Measurements from ENCODE around the gene CACNG1.

CACNG1 gene, protein sequence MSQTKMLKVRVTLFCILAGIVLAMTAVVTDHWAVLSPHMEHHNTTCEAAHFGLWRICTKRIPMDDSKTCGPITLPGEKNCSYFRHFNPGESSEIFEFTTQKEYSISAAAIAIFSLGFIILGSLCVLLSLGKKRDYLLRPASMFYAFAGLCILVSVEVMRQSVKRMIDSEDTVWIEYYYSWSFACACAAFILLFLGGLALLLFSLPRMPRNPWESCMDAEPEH

DNA sequence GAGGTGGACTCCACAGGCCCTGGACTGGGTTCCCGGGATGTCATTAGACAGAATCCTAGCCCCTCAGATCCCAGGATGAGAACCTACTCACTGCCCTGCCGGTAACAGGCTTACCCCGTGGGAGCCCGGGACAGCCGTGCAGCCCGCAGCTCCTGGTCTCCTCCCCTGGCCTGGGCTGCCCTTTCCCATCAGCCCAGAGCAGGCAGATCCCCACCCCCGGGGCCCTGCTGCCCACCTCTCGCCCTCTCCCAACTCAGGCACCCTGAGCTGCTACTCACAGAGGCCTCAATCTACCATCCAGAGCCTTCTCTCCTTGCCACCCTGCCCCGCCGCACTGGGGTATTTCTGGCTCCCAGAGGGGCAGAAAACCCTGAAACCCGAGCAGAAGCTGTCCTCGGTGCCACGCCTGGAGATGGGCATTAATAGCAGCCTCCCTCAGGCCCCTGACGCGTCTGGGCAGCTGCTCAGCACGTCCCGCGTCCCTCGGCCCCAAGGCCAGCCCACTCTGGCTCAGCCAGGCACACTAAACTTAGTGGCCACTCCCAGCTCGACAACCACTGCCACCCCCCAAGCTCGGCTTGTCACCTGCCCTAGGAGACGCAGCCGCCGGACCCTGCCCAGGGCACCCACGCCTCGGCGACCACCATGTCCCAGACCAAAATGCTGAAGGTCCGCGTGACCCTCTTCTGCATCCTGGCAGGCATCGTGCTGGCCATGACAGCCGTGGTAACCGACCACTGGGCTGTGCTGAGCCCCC lies at the start of gene CACNG1:
CACNG1 (plus strand) TSS at position 539 of the 757 bp plus-strand sequence; CDS start at position 646, 107 bp downstream.
- DNase-seq, result no peak

DNA sequence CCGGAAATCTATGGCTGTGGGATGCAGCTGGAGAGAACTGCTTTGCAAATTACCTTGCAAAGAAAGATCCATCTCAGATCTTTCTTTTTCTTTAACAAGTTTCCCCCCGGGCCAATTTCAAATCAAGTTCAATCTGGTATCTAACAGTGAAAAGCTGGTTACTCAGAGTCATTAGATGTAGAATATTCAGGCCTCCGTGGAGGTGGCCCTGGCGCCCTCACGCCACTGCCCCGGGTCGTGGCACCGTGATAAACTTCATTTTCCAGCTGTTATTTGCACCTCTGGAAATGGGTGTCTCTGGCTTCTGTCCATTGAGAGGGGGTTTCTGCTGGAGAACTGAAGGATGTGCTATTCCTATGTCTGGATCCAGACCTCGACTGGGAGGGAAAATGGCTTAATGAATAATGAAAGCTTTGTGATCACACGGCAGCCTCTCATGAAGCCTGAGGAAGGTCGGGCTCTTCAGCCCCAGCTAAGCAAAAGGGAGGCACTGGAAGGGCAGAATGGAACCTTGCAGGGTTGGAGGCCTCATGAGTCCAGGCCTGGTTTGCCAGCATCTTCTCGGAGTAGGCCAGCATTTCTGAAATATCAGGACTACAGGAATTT lies 49.3 kb upstream of the CACNG1 start:
- DNase-seq, result no peak

GRCh38 chr17:66995944-66996343 lies 48.4 kb upstream of the CACNG1 start:
- DNase-seq, result no peak

DNA sequence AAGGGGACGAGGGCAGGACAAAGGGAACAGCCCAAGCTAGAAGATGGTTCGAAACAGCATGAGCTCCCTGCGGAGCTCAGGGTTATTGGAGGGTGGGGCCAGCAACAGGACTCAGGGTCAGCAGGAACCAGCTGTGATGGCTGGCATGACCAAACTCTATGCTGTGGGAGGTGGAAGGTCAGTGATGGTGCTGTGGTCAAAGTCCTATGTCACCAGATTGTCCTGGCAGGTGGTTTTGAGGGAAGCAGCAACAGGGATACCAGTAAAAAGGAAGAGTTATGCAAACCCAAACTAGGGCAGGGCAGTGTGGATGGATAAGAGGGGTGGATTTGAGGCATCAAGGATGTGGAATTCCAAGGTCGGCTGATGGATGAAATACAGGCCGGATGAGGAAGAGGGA lies 47.4 kb upstream of the CACNG1 start:
- DNase-seq, result no peak

DNA sequence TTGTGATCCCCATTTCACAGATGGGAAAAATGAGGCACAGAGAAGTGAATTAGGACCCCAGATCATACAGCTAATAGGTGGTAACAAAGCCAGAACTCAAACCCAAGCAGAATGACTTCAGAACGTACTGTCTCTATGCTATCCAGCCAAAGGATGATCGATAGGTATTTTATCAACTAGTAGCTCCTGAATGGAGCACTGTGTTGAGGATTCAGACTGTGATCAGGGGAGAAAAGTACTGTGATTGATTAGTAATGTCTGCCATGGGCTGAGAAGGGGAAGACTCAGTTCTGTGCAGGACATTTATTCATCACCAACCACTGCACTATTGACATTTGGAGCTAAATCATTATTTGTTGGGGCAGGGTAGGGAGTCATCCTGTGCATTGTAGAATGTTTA lies 41.1 kb upstream of the CACNG1 start:
- DNase-seq, result no peak

DNA sequence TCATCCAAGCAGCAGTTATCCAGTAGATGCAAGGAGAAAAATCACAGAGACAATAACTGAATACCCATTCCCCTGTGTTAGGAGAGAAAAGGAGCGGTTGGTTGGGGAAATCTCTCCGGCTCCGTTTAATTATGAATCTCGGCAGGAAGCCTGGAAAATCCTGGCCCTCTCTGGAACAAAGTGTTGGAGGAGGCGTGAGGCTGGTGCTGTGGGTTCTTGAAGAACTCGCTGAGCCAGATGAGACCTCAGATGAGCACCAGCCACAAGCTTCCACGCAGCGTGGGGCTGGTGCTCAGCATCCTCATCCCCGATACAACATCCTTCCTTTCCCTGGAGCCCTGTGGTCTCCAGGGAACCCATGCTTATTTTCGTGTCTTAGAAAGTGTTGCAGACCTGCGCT lies 40.2 kb upstream of the CACNG1 start:
- DNase-seq, result no peak

- no peak for DNase-seq
Observed at GRCh38 chr17:67007266-67007665, 37.1 kb upstream of the CACNG1 start.

DNA sequence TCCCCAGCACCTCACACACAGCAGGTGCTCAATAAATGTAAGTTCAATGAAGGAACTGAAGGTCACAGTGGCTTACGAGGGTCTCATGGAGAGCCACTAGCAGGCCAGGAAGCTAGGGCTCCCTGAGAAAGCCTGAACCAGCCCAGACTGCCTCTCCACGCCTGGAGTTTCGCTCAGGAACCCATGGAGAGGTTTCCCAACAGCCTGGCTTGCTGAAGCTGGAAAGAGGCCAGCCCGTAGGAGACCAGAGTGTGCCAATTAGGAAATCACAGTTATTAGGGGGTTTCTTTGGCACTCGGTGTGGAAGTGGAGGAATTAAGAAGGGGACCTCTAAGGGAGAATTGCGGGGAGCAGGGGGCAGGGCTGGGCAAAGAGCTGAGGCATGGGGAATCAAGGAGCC lies 36.3 kb upstream of the CACNG1 start:
- no peak for DNase-seq

DNA sequence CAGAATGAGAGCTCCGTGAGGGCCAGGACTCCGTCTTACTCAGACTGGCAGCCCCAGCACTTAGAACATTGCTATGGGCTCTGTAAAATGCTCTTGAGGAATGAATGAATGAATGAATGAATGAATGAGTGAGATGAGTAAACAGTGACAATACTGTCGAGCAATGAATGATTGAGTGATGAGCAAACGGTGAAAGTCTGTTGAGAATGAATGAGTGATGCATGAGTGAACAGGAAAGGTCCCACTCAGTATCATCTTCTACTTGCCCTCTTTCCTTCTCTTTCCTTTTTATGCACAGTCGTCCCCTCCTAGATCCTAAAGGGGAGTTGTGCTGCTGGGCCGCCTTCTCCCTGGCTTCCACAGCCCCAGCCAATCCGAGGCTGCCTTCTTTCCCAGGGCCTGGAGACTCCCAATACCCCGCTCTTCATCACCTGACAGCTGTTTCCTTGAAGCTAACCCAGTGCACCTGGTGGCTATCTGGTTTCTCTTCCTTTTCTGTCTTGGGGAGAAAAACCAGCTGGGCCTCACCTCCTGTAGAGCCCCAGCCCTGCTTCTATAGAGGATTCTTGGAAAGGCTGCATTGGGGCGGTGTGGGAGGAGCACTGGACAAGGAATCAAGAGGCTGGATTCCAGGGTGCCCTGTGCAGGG lies 32.7 kb upstream of the CACNG1 start:
- no peak for DNase-seq

- DNase-seq, result no peak
Observed at GRCh38 chr17:67013891-67014290, 30.5 kb upstream of the CACNG1 start.

DNA sequence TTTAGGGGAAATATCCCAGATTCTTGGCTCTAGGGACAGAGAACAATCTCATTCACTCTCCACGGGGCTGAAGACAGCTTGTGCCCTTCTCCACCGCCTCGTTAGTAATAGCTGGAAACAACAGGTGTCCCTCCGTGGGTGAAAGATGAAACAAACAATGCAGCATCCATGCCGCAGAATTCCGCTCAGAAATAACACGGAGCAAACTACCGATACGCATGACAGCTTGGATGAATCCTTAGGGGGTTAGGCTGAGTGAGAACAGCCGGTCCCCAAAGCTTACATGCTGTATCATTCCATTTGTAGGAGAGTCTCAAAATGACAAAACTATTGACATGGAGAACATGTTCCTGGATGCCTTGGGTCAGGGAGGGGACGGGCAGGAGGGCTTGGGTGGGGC lies 29.4 kb upstream of the CACNG1 start:
- no peak for DNase-seq

GRCh38 chr17:67016039-67016762 lies 28.2 kb upstream of the CACNG1 start:
- DNase-seq, result no peak

DNA sequence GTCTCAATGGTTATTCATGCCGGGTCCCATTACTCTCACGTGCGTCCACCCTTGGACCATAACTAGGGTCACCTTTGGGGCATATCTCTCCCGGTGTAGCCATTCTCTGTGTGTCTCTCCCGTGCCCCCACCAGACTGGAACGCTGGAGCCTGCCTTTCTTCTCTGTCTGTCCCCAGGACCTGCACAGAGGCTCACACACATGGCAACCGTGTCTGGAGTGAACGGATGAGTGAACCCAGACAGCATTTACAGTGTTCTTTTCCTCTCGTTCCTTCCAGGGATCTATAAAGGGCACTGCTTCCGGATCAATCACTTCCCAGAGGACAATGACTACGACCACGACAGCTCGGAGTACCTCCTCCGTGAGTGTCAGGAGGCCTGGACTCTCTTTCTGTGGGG lies 26.4 kb upstream of the CACNG1 start:
- DNase-seq, result no peak

GRCh38 chr17:67018471-67019434 lies 25.6 kb upstream of the CACNG1 start:
- no peak for DNase-seq

GRCh38 chr17:67019809-67020208 lies 24.5 kb upstream of the CACNG1 start:
- no peak for DNase-seq

DNA sequence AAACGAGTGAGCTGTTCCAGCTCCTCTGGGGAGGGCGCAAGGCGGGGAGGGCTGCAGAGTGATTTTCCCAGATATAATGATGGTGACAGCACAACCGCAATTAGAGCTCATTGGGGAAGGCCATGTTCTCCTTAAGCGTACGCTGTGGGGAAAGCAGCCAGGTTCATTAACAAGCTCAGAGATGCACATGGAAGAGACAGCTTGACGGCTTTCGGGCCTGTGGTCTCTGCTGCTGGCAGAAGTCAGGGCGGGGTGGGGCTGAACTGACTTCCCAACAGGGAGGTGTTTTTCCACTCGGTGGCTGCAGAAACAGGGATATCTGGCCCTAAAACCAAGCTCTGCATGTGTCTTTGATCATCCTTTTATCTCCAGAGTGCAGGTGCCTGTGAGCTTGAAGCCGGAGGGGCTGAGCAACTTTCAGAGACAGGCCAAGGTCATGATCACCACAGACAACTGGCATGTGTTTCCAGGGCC lies 24.0 kb upstream of the CACNG1 start:
- peak in 1 of 14 donors; percentile 3 for DNase-seq

DNA sequence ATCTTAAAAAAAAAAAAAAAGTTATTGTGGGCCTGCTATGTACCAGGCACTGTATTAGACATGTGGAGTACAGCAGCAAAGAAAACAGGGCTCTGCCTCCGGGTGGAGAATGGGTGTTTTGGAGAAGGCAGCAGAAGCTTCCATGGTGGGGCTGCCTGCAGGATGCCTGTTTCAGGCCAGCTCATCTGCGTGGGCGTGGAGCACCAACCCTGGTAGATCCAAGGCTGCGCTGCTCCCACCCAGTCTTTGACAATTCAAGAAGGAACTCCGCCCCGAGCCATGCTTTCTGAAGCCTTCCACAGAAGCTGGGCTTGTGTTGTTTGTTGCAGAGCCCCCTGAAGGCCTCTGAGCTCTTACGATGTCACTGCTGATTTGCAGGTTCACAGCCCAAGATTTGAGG lies 23.2 kb upstream of the CACNG1 start:
- no peak for DNase-seq

DNA sequence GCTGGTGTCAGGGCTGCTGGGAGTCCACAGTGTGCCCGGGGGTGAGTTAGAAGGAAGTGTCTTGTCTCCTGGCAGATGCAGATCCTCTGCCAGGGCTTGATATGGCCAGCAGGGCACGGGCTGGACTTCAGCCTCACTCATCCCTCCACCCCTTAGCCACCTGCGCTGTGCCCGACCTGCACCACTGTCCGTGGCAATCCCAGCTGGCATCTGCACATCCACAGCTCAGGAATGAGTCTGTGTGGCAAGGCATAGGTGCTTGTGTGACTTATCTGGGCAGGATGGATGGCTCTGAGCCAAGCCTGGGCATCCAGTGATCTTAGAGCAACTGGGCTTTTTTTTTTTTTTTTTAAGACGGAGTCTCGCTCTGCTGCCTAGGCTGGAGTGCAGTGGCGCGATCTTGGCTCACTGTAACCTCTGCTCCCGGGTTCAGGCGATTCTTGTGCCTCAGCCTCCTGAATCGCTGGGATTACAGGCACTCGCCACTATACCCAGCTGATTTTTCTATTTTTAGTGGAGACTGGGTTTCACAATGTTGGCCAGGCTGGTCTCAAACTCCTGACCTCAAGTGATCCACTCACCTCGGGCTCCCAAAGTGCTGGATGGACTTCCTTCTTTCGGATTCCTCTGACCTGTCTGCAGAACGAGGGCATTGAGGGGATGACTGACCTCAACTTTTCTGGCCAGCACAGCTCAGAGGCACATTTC lies 22.5 kb upstream of the CACNG1 start:
- DNase-seq, result no peak

DNA sequence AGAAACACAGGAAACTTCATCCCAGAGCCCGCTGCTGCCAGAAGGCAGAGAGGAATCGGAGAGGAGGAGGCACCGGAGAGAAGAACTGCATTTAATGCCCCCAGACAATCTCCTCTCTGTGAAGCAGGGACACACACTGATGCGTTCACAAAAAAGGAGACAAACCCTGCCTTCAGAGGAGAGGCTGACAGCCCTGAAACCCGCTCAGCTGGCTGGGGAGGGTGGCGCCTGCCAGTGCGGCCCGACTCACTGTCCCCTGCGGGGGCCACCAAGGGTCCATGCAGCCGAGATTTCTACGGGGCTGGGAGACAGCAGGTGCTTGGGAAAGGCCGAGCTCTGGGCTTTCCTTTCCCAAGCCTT lies 21.9 kb upstream of the CACNG1 start:
- peak in 6 of 14 donors; percentile 1 to 51 (median 20) for DNase-seq

DNA sequence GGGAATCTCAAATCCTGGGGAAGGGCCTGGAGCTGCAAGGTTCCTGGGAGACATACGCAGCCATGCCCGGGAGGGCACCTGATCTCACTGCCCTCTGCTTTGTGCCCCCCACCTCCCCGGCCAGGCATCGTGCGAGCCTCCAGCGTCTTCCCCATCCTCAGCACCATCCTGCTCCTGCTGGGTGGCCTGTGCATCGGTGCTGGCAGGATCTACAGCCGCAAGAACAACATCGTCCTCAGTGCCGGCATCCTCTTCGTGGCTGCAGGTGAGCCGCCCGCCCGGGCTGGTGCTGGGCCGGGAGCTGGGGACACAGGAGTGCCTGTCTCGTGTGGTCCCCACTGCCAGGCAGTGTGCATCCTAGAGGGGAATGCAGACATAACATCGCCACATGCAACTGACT lies 19.6 kb upstream of the CACNG1 start:
- DNase-seq, result no peak
